Hepatocyte (in vitro differentiated cells): Measurements from ENCODE around the gene DTL.

Experiments
- CTCF ChIP-seq: fragments of 200-600 bp; sonication (generic); IDR thresholded peaks from 2 replicates; pipeline ENCODE4 v1.5.1; 2016; ENCODE audit warnings: antibody characterized with exemption, mild to moderate bottlenecking; ENCODE audit not compliant: poor library complexity
- EZH2 ChIP-seq: fragments of 200-600 bp; sonication (generic); IDR thresholded peaks from 2 replicates; pipeline ENCODE4 v1.6.1; 2016; ENCODE audit warnings: antibody characterized with exemption, mild to moderate bottlenecking, borderline replicate concordance

- TF ChIP-seq CTCF (no peak), EZH2 (no peak)
Observed at GRCh38 chr1:212125654-212126053, 90.1 kb downstream of the DTL start.
